ENCODE measurements around the gene APBB2.
"Not testable (repeated sequence)": the region's sequence is repeated elsewhere in the genome, so short reads cannot be mapped to it uniquely, and the experiment has no call there.

Gene APBB2

GRCh38 chr4:41156574-41156973 lies 57.8 kb downstream of the APBB2 start:
- no peak for DNase-seq (ENCODE audit: low spot score)

DNA sequence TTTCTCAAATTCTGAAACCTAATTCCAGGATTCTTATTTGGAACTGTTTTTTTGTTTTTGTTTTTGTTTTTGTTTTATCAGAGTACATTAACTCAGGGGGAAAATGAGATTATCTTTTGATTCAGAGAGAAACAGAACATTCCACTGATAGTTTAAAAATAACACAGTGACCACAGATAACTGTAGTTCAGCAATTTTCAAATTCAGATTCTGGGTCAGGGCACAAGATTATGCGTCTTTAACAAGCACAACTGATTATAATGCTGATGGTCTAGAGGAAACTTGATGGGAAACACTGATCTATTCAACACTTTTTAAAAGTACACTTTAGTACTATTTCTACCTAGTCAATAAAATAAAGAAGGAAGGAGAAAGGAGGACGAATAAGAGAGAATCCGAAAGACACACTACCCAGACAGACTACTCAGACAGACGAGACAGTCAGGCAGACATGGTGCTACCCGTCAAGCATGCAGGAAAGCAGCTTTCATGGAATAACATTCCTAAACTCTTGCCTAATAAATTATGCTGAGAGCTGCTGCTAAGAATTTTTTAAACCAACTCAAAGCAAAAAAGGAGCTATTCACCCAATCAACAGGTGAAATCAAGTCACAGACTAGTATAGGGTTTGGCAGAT lies 59.0 kb downstream of the APBB2 start:
- DNase-seq (ENCODE audit: low spot score): peak; percentile 78

GRCh38 chr4:41154814-41155177 lies 59.5 kb downstream of the APBB2 start:
- peak; percentile 22 for DNase-seq (ENCODE audit: low spot score)

DNA sequence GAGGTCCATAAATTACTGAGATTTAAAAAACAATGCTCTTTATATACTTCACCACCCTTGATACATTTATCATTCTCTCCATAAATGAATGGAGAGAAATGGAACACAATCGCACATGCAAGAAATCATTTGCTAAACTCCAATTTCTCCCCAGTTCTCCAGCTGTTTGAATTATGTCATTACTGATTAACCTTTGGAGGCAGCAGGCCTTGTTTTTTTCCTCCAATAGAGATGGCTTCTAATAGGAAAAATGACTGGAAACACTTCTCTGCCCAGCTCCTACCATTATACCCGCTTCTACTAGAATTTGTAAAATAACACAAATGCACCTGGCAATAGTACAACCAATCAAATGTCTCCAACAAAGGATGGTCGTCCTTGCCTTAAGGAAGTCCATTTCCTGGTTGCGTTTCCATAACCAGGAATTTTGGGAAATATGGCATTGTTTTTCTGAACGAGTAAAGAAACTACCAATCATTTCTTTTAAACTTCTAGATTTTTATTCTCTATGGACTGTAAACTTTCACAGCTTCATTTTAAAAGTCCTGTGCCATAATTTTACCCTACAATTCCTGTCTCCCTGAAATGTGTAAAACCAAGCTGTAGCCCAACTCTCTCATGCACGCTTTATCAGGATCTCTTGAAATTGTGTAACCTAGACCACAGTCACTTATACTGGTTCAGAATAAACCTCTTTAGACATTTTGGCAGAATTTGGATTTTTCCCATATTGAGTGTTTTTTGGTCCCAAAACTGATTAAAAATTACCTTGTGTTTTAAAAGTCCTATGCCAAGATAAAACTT lies 60.1 kb downstream of the APBB2 start:
- no peak for DNase-seq (ENCODE audit: low spot score)

GRCh38 chr4:41150401-41150800 lies 63.9 kb downstream of the APBB2 start:
- DNase-seq (ENCODE audit: low spot score): no peak

DNA sequence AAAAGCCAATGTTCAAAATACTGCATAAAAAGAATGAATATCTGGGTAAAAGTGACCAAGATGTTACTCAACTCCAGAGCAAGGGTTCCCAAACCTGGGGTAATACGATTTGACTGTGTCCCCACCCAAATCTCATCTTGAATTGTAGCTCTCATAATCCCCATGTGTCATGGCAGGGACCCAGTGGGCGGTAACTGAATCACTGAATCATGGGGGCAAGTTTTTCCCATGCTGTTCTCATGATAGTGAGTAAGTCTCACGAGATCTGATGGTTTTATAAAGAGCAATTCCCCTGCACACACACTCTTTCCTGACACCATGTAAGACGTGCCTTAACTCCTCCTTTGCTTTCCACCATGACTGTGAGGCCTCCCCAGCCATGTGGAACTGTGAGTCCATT lies 64.8 kb downstream of the APBB2 start:
- not testable (repeated sequence) for DNase-seq (ENCODE audit: low spot score)

DNA sequence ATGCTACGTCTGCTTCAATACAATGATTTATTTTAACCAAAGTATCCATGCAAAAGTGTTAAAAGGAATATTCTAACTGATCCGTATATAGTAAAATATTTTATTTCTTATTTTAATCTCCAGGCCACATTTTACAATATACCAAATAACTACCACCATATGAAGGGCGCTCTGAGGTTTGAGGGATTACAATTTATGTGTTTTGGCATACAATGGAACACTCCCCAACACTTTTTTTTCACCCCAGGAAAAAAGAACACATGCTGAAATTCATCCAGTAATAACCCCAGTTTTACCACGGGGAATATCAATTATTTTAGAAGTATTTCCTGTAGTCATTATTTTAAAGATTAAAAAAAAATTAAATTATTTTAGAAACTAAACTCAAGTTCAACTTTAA lies 65.4 kb downstream of the APBB2 start:
- no peak for DNase-seq (ENCODE audit: low spot score)

- DNase-seq (ENCODE audit: low spot score): no peak
Measured at GRCh38 chr4:41148292-41148691, 66.0 kb downstream of the APBB2 start.

- not testable (repeated sequence) for DNase-seq (ENCODE audit: low spot score)
Measured at GRCh38 chr4:41147570-41147969, 66.8 kb downstream of the APBB2 start.

GRCh38 chr4:41146716-41147506 lies 67.4 kb downstream of the APBB2 start:
- DNase-seq (ENCODE audit: low spot score): peak; percentile 56

- DNase-seq (ENCODE audit: low spot score): no peak
Measured at GRCh38 chr4:41146196-41146595, 68.1 kb downstream of the APBB2 start.

- no peak for DNase-seq (ENCODE audit: low spot score)
Measured at GRCh38 chr4:41145571-41146078, 68.7 kb downstream of the APBB2 start.

DNA sequence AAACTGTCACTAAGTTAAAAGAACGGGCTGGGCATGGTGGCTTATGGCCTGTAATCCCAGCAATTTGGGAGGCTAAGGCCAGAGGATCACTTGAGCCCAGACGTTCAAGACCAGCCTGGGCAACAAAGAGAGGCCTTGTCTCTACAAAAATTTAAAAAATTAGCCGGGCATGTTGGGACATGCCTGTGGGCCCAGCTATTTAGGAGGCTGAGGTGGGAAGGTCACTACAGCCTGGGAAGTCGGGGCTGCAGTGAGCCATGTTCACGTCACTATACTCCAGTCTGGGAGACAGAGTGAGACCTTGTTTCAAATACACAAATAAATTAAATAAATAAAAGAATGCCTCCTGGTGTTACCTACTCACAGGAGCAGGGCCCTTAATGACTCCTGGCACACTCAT lies 69.5 kb downstream of the APBB2 start:
- no peak for DNase-seq (ENCODE audit: low spot score)

GRCh38 chr4:41144040-41144379 lies 70.3 kb downstream of the APBB2 start:
- DNase-seq (ENCODE audit: low spot score): no peak

- peak; percentile 82 for DNase-seq (ENCODE audit: low spot score)
Measured at GRCh38 chr4:41143311-41144039, 70.9 kb downstream of the APBB2 start.

- peak; percentile 54 for DNase-seq (ENCODE audit: low spot score)
Measured at GRCh38 chr4:41142376-41143310, 71.7 kb downstream of the APBB2 start.

GRCh38 chr4:41141900-41142299 lies 72.4 kb downstream of the APBB2 start:
- DNase-seq (ENCODE audit: low spot score): peak; percentile 80

GRCh38 chr4:41140410-41140809 lies 73.9 kb downstream of the APBB2 start:
- no peak for DNase-seq (ENCODE audit: low spot score)

DNA sequence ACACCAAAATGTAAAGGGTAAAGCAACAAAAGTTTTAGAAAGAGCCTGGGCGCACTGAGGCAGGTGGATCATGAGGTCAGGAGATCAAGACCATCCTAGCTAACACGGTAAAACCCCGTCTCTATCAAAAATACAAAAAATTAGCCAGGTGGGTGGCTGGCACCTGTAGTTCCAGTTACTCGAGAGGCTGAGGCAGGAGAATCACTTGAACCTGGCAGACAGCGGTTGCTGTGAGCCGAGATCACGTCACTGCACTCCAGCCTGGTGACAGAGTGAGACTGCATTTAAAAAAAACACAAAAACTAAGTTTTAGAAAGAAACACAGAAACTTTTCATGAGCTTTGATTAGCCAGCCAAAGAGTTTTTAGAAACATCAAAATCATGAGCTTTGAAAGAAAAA lies 76.5 kb downstream of the APBB2 start:
- no peak for DNase-seq (ENCODE audit: low spot score)

GRCh38 chr4:41136456-41136855 lies 77.9 kb downstream of the APBB2 start:
- DNase-seq (ENCODE audit: low spot score): no peak

DNA sequence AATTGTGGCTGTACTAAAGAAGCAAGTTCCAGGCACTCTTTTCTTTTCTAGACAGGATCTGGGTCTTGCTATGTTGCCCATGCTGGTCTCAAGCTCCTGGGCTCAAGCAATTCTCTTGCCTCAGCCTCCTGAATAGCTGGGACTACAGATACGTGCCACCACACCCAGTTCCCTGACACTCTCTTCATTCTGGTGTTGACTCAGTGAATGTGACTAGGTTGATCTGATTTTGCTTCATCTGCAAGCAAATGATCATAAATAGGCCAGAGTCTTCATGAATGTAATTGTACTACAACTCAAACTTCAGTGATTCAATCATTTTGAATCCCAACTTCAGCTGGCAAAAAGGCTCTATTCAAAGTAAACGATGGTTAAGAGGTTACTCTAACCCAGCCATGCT lies 78.5 kb downstream of the APBB2 start:
- DNase-seq (ENCODE audit: low spot score): no peak
